Measurements from ENCODE around the gene TULP4.
A peak's percentile ranks its signal among the peaks of the same experiment; 100 is the strongest.
"Not testable (repeated sequence)": the region's sequence is repeated elsewhere in the genome, so short reads cannot be mapped to it uniquely, and the experiment has no call there.

The TULP4 gene

DNA sequence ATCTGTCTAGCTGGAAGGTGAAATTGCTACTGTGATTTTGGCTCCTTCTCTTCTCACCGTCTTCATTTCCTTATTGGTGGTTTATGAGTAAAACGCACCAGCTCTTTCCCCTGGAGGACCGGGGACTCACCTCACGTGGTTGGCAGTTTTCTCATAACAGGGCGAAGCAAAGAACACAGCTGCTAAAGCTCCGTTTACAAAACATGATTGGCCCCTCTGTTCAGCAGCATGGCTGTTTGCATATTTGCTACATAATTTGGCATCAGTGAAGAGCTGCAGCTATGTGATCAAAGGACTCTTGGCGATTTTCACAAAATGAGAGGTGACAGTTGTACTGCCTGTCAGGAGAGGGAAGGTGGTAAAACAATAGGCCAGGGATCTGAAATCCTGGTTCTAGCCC is 227.1 kb downstream of the TULP4 start:
- no peak for DNase-seq

DNA sequence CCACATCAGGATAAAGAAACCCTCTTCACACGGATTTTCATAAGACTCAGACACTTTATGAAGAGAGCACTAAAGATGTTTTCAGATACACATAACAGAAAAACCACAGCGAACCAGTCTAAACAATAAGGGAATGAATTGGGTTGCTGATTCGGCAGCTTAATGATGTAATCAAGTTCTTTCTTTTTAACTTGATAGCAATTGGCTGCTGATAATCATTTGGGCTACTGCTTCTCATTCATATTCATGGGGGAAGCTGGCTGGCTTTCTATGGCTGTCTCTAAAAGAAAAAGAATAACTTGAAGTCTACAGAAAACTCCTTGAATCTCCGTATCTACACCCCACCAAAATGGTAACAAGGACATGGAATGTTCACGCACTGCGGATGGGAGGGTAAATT is 227.6 kb downstream of the TULP4 start:
- DNase-seq: no peak

DNA sequence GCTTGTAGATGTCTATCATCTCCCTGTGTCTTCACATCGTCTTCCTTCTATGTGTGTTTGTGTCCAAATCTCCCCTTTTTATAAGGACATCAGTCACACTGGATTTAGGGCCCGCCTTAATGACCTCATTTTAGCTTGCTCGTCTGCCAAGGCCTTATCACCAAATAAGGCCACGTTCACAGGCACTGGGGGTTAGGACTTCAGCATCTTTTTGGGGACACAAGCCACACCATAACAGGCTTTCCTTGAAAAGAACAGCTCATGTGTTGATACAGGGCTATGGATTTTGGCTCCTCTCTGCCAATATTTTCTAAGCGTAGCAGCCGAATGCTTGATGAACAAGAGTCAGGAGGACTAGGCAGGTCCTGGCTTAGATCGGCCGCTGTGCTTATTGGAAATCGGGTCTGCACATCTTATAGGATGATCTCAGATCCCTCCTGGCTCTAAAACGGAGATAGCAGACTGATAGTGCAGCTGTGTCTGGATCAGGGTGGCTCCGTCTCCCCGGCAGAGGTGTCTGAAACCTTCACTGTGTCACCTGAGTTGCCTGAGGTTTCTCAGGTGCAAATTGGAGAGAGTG is 231.4 kb downstream of the TULP4 start:
- no peak for DNase-seq

DNA sequence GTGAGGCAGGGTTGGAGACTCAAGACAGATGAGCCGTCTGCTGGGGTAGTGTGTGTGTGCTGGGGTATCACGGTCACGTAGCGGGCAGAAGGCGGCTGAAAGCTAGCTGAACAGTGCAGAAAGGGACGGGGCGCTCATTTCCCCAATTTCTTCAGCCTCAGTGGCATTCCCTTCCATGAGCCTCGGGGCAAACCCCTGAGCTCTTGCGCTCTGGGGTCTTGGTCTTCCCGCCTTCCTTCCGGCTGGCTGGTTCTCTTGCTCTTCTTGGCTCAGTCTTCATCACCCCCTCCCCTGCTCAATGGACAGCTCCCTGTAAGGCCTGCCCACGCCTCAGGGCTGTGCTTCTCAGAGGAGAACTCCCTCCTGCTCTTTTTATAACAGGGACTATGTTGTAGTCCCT is 232.2 kb downstream of the TULP4 start:
- no peak for DNase-seq

DNA sequence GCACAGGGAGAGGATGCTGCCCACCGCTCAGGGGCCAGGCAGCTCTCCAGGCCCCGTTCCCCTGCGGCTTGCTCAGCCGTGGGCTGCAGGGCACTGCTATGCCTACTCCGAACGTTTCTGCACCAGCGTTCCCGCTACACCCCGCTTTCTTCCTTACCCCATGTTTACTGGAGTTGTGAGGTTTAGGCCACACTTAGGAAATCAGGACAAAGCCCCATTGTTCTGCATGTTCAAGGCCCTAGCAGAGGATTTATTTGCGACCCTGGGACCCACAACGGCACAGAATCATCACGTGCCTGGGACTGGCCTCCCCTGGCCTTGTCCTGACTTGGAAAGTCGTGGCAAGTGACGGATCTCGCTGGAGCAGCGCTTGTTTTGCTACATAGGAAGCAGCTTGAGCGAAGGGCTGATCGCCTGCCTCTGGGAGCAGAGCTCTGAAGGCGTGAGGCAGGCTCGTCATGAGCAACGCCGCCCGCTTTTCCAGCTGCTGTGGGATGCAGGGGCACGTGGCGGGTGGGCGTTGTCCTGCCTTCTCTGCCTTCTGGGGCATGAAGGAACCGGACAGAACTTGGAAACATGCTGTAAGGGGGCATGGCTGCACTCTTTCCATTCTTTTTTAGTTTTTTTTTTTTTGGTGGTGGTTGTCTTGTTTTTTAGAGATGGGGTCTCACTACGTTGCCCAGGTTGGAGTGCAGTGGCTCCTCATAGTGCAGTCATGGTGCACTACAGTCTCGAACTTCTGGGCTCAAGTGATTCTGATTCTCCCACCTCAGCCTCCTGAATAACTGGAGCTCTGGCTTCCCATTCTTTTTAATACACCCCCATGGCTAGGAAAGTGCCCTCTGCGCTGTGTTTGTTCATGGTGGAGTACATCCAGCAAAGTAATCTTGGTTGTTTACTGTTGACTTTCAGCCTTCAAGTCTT is 233.0 kb downstream of the TULP4 start:
- no peak for DNase-seq

DNA sequence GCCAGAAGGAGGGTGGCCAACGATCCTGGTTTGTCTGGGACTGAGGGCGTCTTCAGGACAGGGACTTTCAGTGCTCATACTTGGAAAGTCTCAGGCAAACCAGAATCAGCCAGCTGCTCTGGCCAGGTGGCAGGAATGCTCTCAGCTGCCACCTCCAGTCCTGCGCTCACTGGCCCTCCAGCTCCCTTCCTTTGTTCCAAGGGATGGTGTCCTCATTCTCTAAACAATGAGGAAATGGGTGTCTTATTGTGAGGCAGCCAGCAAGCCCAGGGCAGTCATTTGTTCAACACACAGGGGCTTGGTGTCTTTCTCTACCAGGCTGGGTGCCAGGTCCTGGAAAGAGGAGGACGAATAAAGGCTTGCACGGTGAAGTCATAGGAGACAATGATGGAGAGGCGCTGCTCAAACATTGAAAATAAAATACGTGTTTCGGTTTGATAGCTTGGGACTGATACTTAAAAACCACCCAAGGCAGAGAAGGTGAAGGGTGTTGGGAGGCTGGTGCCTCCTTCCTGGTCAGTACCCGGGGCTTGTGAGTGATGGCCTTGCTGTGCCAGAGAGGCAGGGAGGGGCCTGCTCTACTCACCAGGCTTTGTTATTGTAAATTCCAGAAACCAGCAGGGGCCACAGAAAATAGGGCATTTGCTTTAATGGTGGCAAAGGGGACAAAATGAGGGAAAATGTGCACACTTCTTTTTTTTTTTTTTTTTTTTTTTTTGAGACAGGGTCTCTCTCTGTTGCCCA is 236.3 kb downstream of the TULP4 start:
- DNase-seq: no peak

DNA sequence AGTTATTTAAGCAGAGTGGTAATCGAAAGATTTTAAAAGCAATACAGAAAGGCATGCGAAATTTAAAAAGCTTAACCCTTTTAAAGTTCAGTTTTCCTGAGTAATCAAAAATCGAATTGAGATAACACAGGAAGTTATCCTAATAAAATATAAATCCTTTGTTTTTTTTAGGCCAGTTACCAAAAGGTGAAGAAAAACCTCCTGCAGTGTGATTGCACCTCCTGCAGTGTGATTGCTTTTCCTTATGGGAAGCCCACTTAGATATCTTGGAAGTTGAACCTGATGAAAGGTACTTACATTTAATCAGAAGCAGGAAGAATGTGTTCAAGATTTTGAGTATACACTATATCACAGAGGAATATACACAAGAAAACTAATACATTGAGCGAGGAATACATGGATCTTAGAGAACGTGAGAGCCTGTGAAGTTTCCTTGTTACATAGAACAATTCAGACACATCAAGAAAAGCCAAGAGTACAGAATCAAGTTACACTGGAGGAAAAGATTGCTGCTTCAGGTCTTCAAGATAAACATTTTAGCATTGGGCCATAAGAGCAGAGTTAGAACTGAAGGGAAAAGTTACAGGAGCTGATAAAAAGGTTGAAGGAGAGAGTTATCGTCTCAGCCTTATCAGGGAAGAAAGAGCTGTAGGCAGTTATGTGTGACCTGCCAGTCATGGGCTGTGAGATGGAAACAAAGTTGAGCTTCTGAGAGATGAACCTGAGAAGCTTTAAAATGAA is 240.0 kb downstream of the TULP4 start:
- no peak for DNase-seq

DNA sequence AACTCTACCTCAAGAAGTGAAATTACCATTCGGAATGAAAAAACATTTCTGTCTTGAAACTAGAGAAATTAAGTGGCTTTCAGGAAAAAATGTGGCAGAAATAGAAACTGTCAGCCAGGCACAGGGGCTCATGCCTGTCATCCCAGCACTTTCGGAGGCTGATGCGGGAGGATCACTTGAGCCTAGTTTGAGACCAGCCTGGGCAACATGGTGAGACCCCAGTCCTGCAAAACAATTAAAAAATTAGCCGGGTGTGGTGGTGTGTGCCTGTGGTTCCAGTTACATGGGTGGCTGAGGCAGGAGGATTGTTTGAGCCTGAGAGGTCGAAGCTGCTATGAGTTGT is 240.5 kb downstream of the TULP4 start:
- DNase-seq: no peak

DNA sequence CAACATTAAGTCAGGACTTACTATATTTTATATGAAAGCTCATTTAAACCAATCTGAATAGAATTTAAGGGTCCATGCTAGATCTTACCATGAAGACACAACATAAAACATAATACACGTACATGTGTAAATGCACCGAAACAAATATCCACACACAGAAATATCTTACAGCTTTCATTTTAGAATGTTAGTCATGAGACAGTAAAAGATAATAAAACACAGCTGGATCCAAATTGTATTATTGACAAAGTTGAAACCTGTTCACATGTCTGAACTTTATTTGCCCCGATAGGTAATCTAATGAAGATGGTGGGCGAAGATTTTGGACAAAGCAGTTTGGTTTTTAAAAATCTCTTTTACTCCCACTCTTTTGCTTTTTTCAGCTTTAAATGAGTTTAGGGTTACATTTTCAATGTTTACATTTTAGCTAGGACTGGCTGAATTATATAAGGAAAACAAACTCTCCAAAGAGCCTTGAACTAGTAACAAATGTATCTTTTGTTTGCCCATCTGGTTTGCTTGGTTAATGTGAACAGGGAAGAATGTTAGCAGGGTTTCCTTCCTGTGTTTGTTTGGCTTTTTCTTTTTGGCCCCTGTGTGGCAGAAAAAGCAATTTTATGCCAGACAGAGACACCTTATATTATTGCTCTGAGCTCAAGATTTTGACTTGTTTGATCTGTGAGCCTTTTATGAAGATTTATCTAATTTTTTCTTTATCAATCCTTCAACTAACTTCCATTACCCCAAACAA is 242.5 kb downstream of the TULP4 start:
- DNase-seq: no peak

DNA sequence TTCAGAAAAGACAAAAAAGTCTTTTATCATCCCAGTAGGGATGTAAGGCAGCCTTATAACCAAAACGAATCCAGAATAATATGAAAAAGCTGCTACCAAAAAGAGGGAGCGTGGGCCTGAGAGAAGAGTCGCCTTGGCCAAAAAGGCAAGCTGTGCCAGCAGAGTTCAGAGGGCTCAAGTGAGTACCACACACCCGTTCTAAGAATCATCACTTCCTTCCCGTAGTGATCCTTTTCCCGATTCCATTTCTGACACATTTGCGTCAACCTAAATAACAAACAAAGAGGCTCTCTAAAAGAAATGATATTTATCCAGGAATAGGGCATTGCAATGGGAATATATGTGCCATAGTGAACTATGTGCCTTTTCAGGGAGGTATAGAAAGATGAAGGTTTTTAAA is 243.8 kb downstream of the TULP4 start:
- DNase-seq: no peak

DNA sequence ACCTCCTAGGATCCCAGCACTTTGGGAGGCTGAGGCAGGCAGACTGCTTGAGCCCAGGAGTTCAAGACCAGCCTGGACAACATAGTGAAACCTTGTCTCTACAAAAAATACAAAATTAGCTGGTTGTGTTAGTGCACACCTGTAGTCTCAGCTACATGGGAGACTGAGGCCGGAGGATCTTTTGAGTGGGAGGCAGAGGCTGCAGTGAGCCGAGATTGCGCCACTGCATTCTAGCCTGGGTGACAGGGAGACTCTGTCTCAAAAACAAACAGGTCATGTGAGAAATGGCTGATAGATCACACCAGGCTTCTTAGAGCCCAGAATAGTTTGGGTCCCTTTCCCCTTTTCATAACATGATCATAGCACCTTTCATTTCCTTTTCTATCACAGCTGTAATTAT is 244.8 kb downstream of the TULP4 start:
- DNase-seq: not testable (repeated sequence)

DNA sequence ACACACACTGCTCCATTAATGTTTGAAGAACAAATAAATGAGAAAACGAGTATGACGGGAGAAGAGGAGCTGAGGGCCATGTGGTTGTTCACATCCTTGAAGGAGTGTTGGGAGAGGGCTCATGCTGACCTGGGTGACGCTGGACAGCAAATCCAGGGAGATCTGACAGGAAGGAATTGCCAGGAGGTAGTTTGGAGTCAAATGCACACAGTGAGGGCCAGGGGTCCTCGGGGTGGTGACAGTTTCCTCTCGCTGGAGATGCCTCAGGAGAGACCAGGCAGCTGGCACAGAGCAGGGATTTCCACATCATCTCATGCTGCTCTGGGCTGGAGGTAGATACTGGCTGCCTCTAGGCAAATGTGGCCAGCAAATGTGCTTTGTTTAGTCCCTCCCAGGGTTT is 245.7 kb downstream of the TULP4 start:
- no peak for DNase-seq

DNA sequence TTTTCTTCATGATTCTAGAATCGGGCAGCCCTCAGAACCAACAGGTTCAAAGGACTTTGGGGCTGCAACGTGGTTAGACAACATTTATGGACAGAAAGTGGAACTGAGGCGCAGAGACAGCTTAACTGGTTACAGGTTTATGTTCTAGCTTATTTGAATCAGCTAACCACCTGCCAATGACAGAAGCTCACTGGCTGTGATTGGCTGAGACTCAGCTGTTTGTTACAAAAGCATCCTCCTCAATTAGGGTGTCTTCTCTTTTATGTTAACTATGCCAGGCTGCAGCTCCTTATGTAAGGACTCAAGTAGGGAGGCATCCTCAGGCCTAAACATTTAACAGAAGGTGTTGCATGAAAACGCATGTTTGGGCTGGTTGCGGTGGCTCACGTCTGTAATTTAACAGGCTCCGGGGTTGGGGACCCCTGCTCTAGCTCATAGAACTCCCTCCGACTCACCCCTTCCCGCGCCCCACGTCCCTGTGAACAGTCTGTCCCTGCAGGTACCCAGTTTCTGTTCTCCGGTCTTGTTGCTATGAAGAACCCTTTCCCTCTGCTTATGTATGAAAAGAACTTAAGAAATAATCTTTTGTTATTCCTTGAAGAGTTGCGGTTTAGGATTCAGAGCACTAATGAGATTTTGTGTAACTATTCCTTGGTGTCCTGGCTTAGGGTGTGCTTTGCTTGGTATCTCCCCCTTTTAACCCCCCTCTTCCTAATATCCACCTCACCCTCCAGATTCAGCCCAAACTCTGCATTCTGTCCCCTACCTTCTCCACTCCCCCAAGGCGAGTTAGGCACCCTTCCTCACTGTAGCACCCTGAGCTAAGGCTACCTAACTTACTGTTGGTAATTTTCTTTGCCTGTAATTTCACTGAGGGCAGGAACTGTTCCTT is 246.4 kb downstream of the TULP4 start:
- DNase-seq: no peak

DNA sequence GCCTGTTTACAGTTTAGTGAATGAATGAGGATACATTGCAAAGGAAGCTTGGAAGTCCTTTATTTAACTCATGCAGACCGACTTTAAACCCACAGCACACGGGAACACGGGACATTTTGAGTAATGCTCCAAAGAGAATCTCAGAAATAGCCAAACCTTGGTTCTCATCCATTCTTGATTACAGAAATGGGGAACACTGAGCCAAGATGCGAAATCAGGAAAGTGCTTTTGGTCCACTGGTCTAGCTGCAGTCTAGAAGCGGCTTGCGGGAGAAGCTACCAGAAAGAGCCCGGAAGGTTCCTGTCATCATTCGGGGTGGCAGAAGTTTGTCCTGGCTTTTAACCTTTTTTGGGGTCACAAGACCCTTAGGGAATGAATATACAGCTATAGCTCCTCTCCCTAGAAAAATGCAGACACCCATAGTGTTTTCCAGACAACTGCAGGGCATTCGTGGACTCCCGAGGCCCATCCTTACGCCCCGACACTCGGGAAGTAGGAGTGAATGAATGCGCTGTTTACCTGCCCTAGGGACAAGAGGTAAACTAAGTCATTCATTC is 247.2 kb downstream of the TULP4 start:
- DNase-seq: no peak

DNA sequence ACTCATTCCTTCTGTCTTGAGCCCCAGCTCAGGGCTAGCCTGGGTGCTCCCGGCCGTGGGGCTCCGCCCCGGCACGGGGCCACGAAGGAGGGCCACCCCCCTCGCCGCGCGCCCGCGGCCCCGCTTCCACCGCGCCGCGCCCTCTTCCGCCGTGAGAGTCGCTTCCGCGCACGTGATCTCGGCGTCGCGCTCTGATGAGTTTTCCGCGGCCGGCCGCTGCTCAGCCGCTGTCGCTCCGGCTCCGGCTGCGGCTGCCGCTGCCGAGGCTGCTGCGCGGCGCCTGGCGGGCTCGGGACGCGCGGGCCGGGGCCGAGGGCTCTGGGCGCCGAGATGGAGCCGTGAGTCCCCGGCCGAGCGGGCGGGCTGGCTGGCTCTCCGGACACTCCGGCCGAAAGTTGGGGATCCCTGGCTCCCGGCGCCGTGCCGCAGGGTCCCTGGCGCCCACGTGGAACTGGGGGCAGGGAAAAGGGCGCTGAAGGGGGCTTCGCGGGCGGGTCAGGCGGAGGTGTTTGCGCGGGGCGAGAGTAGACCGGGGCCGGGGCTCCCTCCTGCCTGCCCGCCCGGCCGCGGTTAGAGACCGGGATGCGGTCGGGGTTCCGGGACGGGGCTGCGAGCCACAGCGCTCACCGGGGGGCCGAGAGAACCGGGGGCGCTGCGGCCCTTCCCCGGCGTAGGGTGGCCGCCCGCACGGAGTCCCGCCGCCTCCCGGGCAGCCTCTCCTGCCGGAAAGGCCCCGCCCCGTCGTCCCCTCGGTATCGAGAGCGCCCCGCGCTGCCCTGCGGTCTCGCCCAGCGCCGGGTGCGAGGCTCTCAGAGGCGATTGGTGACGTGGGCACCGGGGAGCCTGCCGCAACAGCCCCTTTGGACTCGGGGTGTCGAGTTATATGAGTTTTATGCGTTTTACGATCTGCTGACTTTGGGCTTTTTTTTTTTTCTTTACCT is 247.9 kb downstream of the TULP4 start, which contains the start of gene TMEM181:
Gene TMEM181 (plus strand): TSS at position 197 of the 941 bp plus-strand sequence. CDS start 134 bp downstream, at position 331.
- DNase-seq: peak; percentile 72

DNA sequence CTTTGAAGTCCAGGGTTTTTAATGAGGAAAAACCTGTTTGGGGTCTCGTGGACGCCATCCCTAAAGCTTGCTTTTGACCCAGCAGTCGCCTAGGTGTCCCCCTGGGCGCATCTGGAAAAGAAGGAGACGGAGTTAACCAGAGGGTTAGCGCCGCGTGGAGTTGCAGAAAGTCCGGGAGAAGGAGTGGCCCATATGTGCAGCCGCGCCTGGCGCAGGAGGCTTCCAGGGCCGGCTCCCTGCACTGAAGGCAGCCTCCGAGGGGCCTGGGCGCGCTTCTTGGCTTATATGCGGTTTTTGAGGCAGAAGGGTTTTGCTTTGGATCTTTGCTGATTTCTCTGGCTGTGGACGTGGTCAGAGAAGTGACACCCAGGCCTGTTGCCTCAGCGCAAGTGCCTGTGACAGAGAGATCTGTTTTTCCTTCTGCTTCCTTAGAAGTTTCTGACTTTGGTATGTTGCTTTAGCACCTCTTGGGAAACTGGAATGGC is 248.6 kb downstream of the TULP4 start:
- DNase-seq: no peak

All from effector CD8-positive, alpha-beta T cell (primary cell).